Neural progenitor cell (in vitro differentiated cells): ENCODE results near the gene SAV1. TPM values are rescaled to one million over a fixed set of nuclear protein-coding genes. Genes with fewer than 3 reads are reported as not detected.

Experiments used
- DNase-seq: peaks from one replicate; pipeline ENCODE4 v3.0.0-alpha.2; 2016; ENCODE audit warnings: low spot score
- H2AFZ ChIP-seq: fragments of 200-600 bp; sonication (generic); replicated peaks from 2 replicates; pipeline ENCODE4 v1.6.1; 2016; ENCODE audit warnings: antibody characterized with exemption
- H3F3A ChIP-seq: fragments of 200-600 bp; sonication (generic); 2 replicates; pipeline ENCODE4 v1.6.1; 2016; ENCODE audit warnings: antibody characterized with exemption, low read depth
- H3K27ac ChIP-seq: fragments of 200-600 bp; sonication (generic); 2 replicates; pipeline ENCODE4 v1.5.1; 2016; ENCODE audit warnings: mild to moderate bottlenecking
- H3K27me3 ChIP-seq: fragments of 200-600 bp; sonication (generic); 2 replicates; pipeline ENCODE4 v1.6.1; 2016; ENCODE audit warnings: mild to moderate bottlenecking, moderate library complexity
- H3K36me3 ChIP-seq: fragments of 200-600 bp; sonication (generic); 2 replicates; pipeline ENCODE4 v1.5.1; 2016
- H3K4me1 ChIP-seq: fragments of 200-600 bp; sonication (generic); 2 replicates; pipeline ENCODE4 v1.6.1; 2016; ENCODE audit warnings: mixed run types
- H3K4me2 ChIP-seq: fragments of 200-600 bp; sonication (generic); 2 replicates; pipeline ENCODE4 v1.6.1; 2016
- H3K4me3 ChIP-seq: fragments of 200-600 bp; sonication (generic); 2 replicates; pipeline ENCODE4 v1.5.1; 2016
- H3K79me2 ChIP-seq: fragments of 200-600 bp; sonication (generic); 2 replicates; pipeline ENCODE4 v1.6.1; 2016; ENCODE audit warnings: low read depth
- H3K9ac ChIP-seq: fragments of 200-600 bp; sonication (generic); 2 replicates; pipeline ENCODE4 v1.6.1; 2016
- H3K9me3 ChIP-seq: fragments of 200-600 bp; sonication (generic); 2 replicates; pipeline ENCODE4 v1.5.1; 2016; ENCODE audit warnings: low read depth
- H4K20me1 ChIP-seq: fragments of 200-600 bp; sonication (generic); 2 replicates; pipeline ENCODE4 v1.6.1; 2016; ENCODE audit warnings: low read depth
- H3K27ac Mint-ChIP-seq: 3 replicates; pipeline ENCODE4 v1.8.0; 2021; ENCODE audit warnings: mixed read lengths
- H3K27me3 Mint-ChIP-seq: 2 replicates; pipeline ENCODE4 v1.8.0; 2022; ENCODE audit warnings: low read depth, mild to moderate bottlenecking, inconsistent platforms, moderate library complexity, mixed read lengths; ENCODE audit not compliant: insufficient read depth
- H3K36me3 Mint-ChIP-seq: 3 replicates; pipeline ENCODE4 v1.8.0; 2021; ENCODE audit warnings: mixed read lengths
- H3K4me1 Mint-ChIP-seq: 3 replicates; pipeline ENCODE4 v1.8.0; 2021; ENCODE audit warnings: mixed read lengths
- H3K4me3 Mint-ChIP-seq: 3 replicates; pipeline ENCODE4 v1.8.0; 2021; ENCODE audit warnings: mild to moderate bottlenecking, moderate library complexity, mixed read lengths
- H3K9me3 Mint-ChIP-seq: 3 replicates; pipeline ENCODE4 v1.8.0; 2020; ENCODE audit warnings: mixed read lengths
- EZH2 ChIP-seq: fragments of 200-600 bp; sonication (generic); IDR thresholded peaks from 2 replicates; pipeline ENCODE4 v1.6.1; 2017; ENCODE audit warnings: antibody characterized with exemption, mild to moderate bottlenecking, moderate library complexity
- EZH2phosphoT487 ChIP-seq: fragments of 200-600 bp; sonication (generic); IDR thresholded peaks from 2 replicates; pipeline ENCODE4 v1.6.1; 2017; ENCODE audit warnings: antibody characterized with exemption
- total RNA-seq: library from RNA; depleted of rRNA; stranded (reverse); fragments of >200 nt; gene quantifications from 2 replicates; pipeline ENCODE4 v1.2.3, GENCODE V29; 2015; ENCODE audit warnings: low replicate concordance
- TF ChIP-seq, protein P1 (sequence below): fragments of 200-600 bp; sonication (generic); IDR thresholded peaks from 2 replicates; pipeline ENCODE4 v1.5.1; 2017; ENCODE audit warnings: antibody characterized with exemption, mild to moderate bottlenecking

Gene SAV1
- total RNA-seq, 1 donor from 2014 or later = 34.5 TPM

DNA sequence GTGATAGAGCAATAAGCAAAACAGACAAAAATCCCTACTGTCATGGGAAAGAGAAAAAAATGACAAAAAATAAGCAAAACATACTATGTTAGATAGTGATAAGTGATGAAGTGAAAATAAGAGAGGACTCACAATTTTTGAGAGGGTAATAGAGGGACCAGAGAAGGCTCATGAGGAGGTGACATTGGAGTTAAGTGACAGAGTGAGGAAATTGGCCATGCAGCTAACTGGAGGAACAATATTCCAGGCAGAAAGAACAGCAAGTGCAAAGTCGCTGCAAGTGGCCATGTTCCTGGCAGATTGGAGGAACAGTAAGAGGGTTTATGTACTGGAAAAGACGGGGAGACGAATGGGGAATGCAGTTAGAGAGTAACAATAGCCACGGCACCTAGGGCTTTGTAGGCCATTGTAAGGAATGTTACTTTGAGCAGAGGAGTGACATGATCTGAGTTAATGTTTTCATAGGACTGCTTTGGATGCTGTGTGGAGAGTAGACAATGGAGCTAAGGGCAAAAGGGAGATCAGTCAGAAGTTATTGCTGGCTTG, 1.4 kb upstream of the SAV1 start:
- Histone ChIP-seq H3K36me3 (peaks cover 5% of the 10 kb centered on the region), H3K4me3 (no peak overlapping the region), H3F3A (peaks cover 32% of the 10 kb centered on the region), H3K9ac (no peak overlapping the region), H3K4me2 (peak overlapping the region; percentile 86), H3K9me3 (no peaks in the 10 kb centered on the region), H3K27me3 (no peaks in the 10 kb centered on the region), H3K79me2 (peaks cover 31% of the 10 kb centered on the region), H3K27ac (no peak overlapping the region), H2AFZ (peak overlapping the region; percentile 23), H4K20me1 (peaks cover 10% of the 10 kb centered on the region), H3K4me1 (peaks cover 31% of the 10 kb centered on the region)
- Mint-ChIP-seq H3K4me3 (no peak overlapping the region), H3K4me1 (peaks cover 10% of the 10 kb centered on the region), H3K36me3 (peaks cover 4% of the 10 kb centered on the region), H3K27ac (no peak overlapping the region), H3K27me3 (no peaks in the 10 kb centered on the region), H3K9me3 (no peaks in the 10 kb centered on the region)
- TF ChIP-seq EZH2 (no peak), EZH2phosphoT487 (no peak)
- TF ChIP-seq, protein P1, sequence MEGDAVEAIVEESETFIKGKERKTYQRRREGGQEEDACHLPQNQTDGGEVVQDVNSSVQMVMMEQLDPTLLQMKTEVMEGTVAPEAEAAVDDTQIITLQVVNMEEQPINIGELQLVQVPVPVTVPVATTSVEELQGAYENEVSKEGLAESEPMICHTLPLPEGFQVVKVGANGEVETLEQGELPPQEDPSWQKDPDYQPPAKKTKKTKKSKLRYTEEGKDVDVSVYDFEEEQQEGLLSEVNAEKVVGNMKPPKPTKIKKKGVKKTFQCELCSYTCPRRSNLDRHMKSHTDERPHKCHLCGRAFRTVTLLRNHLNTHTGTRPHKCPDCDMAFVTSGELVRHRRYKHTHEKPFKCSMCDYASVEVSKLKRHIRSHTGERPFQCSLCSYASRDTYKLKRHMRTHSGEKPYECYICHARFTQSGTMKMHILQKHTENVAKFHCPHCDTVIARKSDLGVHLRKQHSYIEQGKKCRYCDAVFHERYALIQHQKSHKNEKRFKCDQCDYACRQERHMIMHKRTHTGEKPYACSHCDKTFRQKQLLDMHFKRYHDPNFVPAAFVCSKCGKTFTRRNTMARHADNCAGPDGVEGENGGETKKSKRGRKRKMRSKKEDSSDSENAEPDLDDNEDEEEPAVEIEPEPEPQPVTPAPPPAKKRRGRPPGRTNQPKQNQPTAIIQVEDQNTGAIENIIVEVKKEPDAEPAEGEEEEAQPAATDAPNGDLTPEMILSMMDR = no peak
- peak; percentile 49 for DNase-seq

DNA sequence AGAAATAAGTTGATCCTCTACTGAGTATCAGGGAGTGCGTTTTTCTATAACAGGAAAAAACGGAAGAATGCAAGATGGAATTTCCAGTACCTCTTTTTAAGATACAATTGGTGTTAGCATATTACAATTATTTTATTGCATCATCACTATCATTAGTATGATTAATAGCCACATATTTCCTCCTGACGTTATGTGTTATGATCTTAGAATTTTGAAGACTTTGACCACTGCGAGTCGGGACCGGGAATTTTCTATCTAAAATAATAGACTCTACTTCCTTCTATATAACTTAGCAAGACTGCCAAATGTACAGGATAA, 679 bp upstream of the SAV1 start:
- Histone ChIP-seq H3K9me3 (no peaks in the 10 kb centered on the region), H4K20me1 (peaks cover 10% of the 10 kb centered on the region), H3K4me1 (peaks cover 31% of the 10 kb centered on the region), H3K4me3 (peak overlapping the region; percentile 87), H3K27ac (no peak overlapping the region), H3K36me3 (peaks cover 5% of the 10 kb centered on the region), H3K27me3 (no peaks in the 10 kb centered on the region), H2AFZ (peak overlapping the region; percentile 84), H3K4me2 (peak overlapping the region; percentile 86), H3K9ac (peak overlapping the region; percentile 66), H3F3A (peaks cover 32% of the 10 kb centered on the region), H3K79me2 (peaks cover 38% of the 10 kb centered on the region)
- Mint-ChIP-seq H3K27me3 (no peaks in the 10 kb centered on the region), H3K4me1 (peaks cover 10% of the 10 kb centered on the region), H3K4me3 (no peak overlapping the region), H3K9me3 (no peaks in the 10 kb centered on the region), H3K36me3 (peaks cover 6% of the 10 kb centered on the region), H3K27ac (no peak overlapping the region)
- no peak for DNase-seq
- TF ChIP-seq EZH2phosphoT487 = no peak
- TF ChIP-seq, protein P1 = no peak
- TF ChIP-seq EZH2 = no peak

DNA sequence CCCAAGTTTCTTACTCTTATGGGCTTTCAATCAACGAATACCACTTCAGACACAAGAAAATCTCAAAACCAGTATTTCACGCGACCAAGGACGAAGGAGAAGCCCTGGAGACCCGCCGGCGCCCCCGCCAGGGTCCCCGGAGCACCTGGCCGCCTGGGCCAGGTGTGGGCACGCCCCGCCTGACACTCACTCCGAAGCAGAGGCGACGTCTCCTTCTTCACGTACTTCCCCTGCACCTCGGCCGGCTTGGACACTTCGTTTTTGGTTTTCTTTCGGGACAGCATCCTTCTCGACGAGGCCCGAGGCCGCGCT, 466 bp downstream of the SAV1 start:
- peaks cover 31% of the 10 kb centered on the region for H3K4me1 ChIP-seq
- peaks cover 32% of the 10 kb centered on the region for H3F3A ChIP-seq
- peak overlapping the region; percentile 86 for H3K4me2 ChIP-seq
- H3K79me2 ChIP-seq = peaks cover 48% of the 10 kb centered on the region
- peak overlapping the region; percentile 87 for H3K4me3 ChIP-seq
- peaks cover 10% of the 10 kb centered on the region for H4K20me1 ChIP-seq
- H3K9ac ChIP-seq = peak overlapping the region; percentile 44
- no peak overlapping the region for H3K27ac Mint-ChIP-seq
- no peaks in the 10 kb centered on the region for H3K27me3 Mint-ChIP-seq
- no peaks in the 10 kb centered on the region for H3K9me3 ChIP-seq
- peaks cover 5% of the 10 kb centered on the region for H3K36me3 ChIP-seq
- no peak for DNase-seq
- peak overlapping the region; percentile 87 for H3K27ac ChIP-seq
- H3K36me3 Mint-ChIP-seq = peaks cover 13% of the 10 kb centered on the region
- H2AFZ ChIP-seq = peak overlapping the region; percentile 91
- no peak for TF ChIP-seq EZH2phosphoT487
- TF ChIP-seq EZH2 = no peak
- TF ChIP-seq, protein P1 = peak; percentile 10
- no peak overlapping the region for H3K4me3 Mint-ChIP-seq
- H3K27me3 ChIP-seq = no peaks in the 10 kb centered on the region
- peaks cover 10% of the 10 kb centered on the region for H3K4me1 Mint-ChIP-seq
- no peaks in the 10 kb centered on the region for H3K9me3 Mint-ChIP-seq
